OCI-LY1 (cell line): ENCODE measurements around the gene EIF3L.

Experiments
- CTCF ChIP-seq: fragments of 200-600 bp; sonication (generic), shearing (Covaris generic); IDR thresholded peaks from 2 replicates; pipeline ENCODE4 v1.5.1; 2017; ENCODE audit warnings: mild to moderate bottlenecking, antibody characterized with exemption, low read length, moderate library complexity, mixed read lengths
- EZH2 ChIP-seq: fragments of 200-600 bp; sonication (generic), shearing (Covaris generic); IDR thresholded peaks from 2 replicates; pipeline ENCODE4 v1.8.0; 2017; ENCODE audit warnings: borderline replicate concordance, mixed run types, mild to moderate bottlenecking, antibody characterized with exemption, low read length, moderate library complexity, mixed read lengths

GRCh38 chr22:37905534-37906363, 56.5 kb downstream of the EIF3L start, which contains the start of gene MICALL1:
- TF ChIP-seq CTCF (no peak), EZH2 (no peak)
